Suppressor macrophage treated with lipopolysaccharide for 1 hour (primary cell): ENCODE data around the gene ARHGAP23.
A peak's percentile ranks its signal among the peaks of the same experiment; 100 is the strongest.

Experiments used
- DNase-seq, 3 donors: peaks; one replicate each; pipeline ENCODE4 v3.0.0-alpha.2; 2020 to 2022

The ARHGAP23 gene

GRCh38 chr17:38442548-38442947, 14.3 kb downstream of the ARHGAP23 start:
- no peak for DNase-seq

- no peak for DNase-seq
These were observed 15.2 kb downstream of the ARHGAP23 start for GRCh38 chr17:38443356-38444031.

GRCh38 chr17:38444151-38444550, 15.9 kb downstream of the ARHGAP23 start:
- peak; percentile 61 to 76 (median 63) for DNase-seq

- DNase-seq, result no peak
These were observed 19.3 kb downstream of the ARHGAP23 start for GRCh38 chr17:38447502-38448085.

GRCh38 chr17:38448208-38448771, 20.0 kb downstream of the ARHGAP23 start:
- no peak for DNase-seq

GRCh38 chr17:38449364-38449763, 21.1 kb downstream of the ARHGAP23 start:
- no peak for DNase-seq

GRCh38 chr17:38450557-38451029, 22.3 kb downstream of the ARHGAP23 start:
- peak in 1 of 3 donors; percentile 24 for DNase-seq

GRCh38 chr17:38451030-38451839, 23.0 kb downstream of the ARHGAP23 start:
- no peak for DNase-seq

GRCh38 chr17:38451840-38452529, 23.7 kb downstream of the ARHGAP23 start:
- peak; percentile 16 to 52 (median 32) for DNase-seq

- no peak for DNase-seq
These were observed 24.5 kb downstream of the ARHGAP23 start for GRCh38 chr17:38452719-38453118.

GRCh38 chr17:38453951-38454421, 25.7 kb downstream of the ARHGAP23 start:
- DNase-seq, result no peak

GRCh38 chr17:38454532-38454931, 26.3 kb downstream of the ARHGAP23 start:
- DNase-seq, result no peak

- DNase-seq, result no peak
These were observed 27.1 kb downstream of the ARHGAP23 start for GRCh38 chr17:38455288-38455915.

- DNase-seq, result no peak
These were observed 28.0 kb downstream of the ARHGAP23 start for GRCh38 chr17:38456031-38456815.

- DNase-seq, result no peak
These were observed 29.5 kb downstream of the ARHGAP23 start for GRCh38 chr17:38457577-38458371.

- no peak for DNase-seq
These were observed 30.3 kb downstream of the ARHGAP23 start for GRCh38 chr17:38458521-38458920.

- DNase-seq, result no peak
These were observed 31.3 kb downstream of the ARHGAP23 start for GRCh38 chr17:38459567-38459966.

GRCh38 chr17:38460082-38460715, 31.9 kb downstream of the ARHGAP23 start:
- no peak for DNase-seq

GRCh38 chr17:38460716-38461630, 32.7 kb downstream of the ARHGAP23 start:
- no peak for DNase-seq
